Measurements from ENCODE around the gene PARL. TPM values are rescaled to one million over a fixed set of nuclear protein-coding genes. Genes with fewer than 3 reads are reported as not detected.

The PARL gene
- total RNA-seq, 1 experiment from 2014 or later: 69.7 TPM

DNA sequence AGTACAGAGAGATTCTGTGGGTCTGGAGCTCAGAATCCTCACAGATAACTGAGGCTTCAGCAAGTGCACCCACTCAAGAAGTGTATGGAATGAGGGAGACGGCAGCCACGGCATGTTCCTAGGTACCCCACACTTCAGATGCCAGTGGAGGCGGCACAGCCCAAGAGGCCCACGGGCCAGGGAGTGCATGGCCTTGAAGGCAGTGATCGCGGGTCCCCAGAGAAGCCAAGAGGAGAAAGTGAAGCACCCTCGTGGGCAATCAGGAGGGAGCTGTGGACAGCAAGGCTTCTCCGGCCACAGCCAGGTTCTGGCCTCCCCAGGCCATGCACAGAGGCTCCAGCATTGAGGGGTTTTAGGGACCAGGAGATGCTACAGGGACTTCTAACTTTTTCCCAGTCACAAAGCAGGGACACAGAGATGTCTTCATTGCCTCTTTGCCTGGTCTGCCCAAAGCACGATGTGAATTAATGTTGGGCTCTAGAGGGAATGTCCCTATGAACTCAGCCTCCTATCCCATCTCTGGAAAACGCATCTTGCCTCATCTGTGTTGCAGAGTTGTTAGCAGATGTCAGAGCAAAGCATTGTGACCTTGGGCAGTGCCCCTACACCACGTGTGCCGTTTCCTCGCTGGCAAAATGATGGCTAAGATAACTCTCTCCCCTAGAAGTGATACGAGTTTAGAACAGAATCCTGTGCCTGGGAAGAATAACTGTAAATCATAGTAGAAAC lies 56.7 kb downstream of the PARL start:
- H2AFZ ChIP-seq (ENCODE audit: low read depth, low read length, poor library complexity, severe bottlenecking): no peak overlapping the region
- H3K4me2 ChIP-seq (ENCODE audit: low read length): no peak overlapping the region
- RAD21 ChIA-PET (ENCODE audit: low non-redundant PET in 1 of 2, low total read pairs in 2 of 2, uncharacterized antibody in 2 of 2, unreplicated experiment in 2 of 2): no interaction called here
- H3K27me3 ChIP-seq (ENCODE audit: insufficient read depth, low read length): no peaks in the 10 kb centered on the region
- H3K9me3 ChIP-seq (ENCODE audit: control insufficient read depth in 1 of 2, insufficient read depth in 1 of 2, low read depth in 1 of 2, low read length in 2 of 2): no peaks in the 10 kb centered on the region
- no peak for ATAC-seq
- H3K79me2 ChIP-seq (ENCODE audit: insufficient read depth, low read length): peaks cover 4% of the 10 kb centered on the region; the same call in 1 of the 2 replicates
- no peak overlapping the region for H3K27ac ChIP-seq (ENCODE audit: low read depth, low read length)
- H4K20me1 ChIP-seq (ENCODE audit: insufficient read depth): no peaks in the 10 kb centered on the region
- no peak for TF ChIP-seq RAD21 (IDR thresholded peaks at IDR 0.05; ENCODE audit: low read depth)
- no peak for TF ChIP-seq ZFX (IDR thresholded peaks at IDR 0.05)
- TF ChIP-seq POLR2A (IDR thresholded peaks at IDR 0.05; ENCODE audit: borderline replicate concordance, extremely low read depth, insufficient read depth, insufficient read length): no peak
- peaks cover 6 to 12% of the 10 kb centered on the region in 2 experiments; a peak in 2 of 4 replicates for H3K36me3 ChIP-seq (ENCODE audit: control insufficient read depth in 1 of 2, insufficient read depth in 2 of 2, low read length in 2 of 2)
- no TSS peak for BruUV-seq (replicated peaks)
- CTCF ChIA-PET: no interaction called here
- intact Hi-C loops (cut with micrococcal nuclease): no loop called here
- peaks cover 7 to 15% of the 10 kb centered on the region in 2 experiments; a peak in 3 of 4 replicates for H3K4me1 ChIP-seq (ENCODE audit: control insufficient read depth in 1 of 2, insufficient read depth in 2 of 2, low read length in 2 of 2)
- no peak overlapping the region for H3K9ac ChIP-seq (ENCODE audit: low read length)
- POLR2A ChIA-PET: no interaction called here
- H3K9me2 ChIP-seq (ENCODE audit: insufficient read depth): no peaks in the 10 kb centered on the region
- H3K4me3 ChIP-seq (replicated peaks in 1 of 2; ENCODE audit: low read depth in 1 of 2, low read length in 2 of 2): no peak overlapping the region
- DNase-seq (ENCODE audit: low read depth, low spot score): no peak

DNA sequence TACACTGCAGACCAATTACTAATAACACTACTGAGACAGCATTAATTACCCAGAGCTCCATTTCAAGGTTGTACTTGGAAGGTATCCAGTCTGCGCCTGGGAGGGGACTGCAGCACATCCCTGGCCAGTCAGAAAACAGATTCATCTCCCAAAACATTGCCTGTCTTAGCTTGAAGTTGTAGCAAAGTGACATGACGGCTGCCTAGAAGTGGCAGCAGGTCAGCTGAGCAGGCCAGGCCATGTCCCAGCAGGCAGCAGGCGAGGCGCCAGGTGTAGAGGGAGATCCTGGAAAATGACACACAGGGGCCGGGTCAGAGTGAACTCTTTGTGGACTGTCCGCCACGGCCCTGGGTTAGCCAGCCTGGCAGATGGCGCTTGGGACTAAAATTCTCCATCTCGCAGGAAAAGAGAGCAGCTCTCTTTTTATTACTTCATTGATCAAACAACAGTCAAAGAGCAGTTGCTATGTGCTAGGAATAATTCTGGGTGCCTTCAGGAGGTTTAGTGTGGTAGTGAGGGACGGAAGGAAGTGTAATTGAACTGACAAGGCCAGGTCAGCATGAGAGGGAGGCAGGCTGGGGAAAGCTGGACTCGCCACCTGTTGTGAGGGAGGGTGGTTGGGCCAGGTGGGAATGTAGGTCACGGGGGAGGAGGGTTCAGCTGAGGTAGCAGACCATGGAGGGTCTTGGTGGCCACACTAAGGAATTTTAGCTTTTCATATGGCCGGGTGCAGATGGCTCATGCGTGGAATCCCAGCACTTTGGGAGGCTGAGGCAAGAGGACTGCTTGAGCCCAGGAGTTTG lies 58.0 kb downstream of the PARL start:
- no peak overlapping the region for H2AFZ ChIP-seq (ENCODE audit: low read depth, low read length, poor library complexity, severe bottlenecking)
- no peaks in the 10 kb centered on the region for H3K27me3 ChIP-seq (ENCODE audit: insufficient read depth, low read length)
- RAD21 ChIA-PET (ENCODE audit: low non-redundant PET in 1 of 2, low total read pairs in 2 of 2, uncharacterized antibody in 2 of 2, unreplicated experiment in 2 of 2): no interaction called here
- no peaks in the 10 kb centered on the region for H3K9me3 ChIP-seq (ENCODE audit: control insufficient read depth in 1 of 2, insufficient read depth in 1 of 2, low read depth in 1 of 2, low read length in 2 of 2)
- H3K27ac ChIP-seq (ENCODE audit: low read depth, low read length): peak overlapping the region; percentile 76; the same call in 1 of the 2 replicates
- peaks cover 7 to 15% of the 10 kb centered on the region in 2 experiments; a peak in 3 of 4 replicates for H3K4me1 ChIP-seq (ENCODE audit: control insufficient read depth in 1 of 2, insufficient read depth in 2 of 2, low read length in 2 of 2)
- no peak overlapping the region for H3K4me3 ChIP-seq (replicated peaks in 1 of 2; ENCODE audit: low read depth in 1 of 2, low read length in 2 of 2)
- no peaks in the 10 kb centered on the region for H4K20me1 ChIP-seq (ENCODE audit: insufficient read depth)
- DNase-seq (ENCODE audit: low read depth, low spot score): no peak
- H3K79me2 ChIP-seq (ENCODE audit: insufficient read depth, low read length): peaks cover 4% of the 10 kb centered on the region; the same call in 1 of the 2 replicates
- TF ChIP-seq EZH2phosphoT487 (IDR thresholded peaks at IDR 0.05; ENCODE audit: borderline replicate concordance) (no peak), FOSL1 (IDR thresholded peaks at IDR 0.05; ENCODE audit: low read depth) (no peak), POLR2A (IDR thresholded peaks at IDR 0.05; ENCODE audit: borderline replicate concordance, extremely low read depth, insufficient read depth, insufficient read length) (no peak), SIN3A (IDR thresholded peaks at IDR 0.05; ENCODE audit: low read depth) (no peak), CBX3 (IDR thresholded peaks at IDR 0.05; ENCODE audit: low read depth) (no peak)
- TF ChIP-seq, protein P1, sequence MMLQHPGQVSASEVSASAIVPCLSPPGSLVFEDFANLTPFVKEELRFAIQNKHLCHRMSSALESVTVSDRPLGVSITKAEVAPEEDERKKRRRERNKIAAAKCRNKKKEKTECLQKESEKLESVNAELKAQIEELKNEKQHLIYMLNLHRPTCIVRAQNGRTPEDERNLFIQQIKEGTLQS (IDR thresholded peaks at IDR 0.05): no peak
- CTCF ChIA-PET: interaction anchor here (1.3 to 1.9 kb wide), 2 partner anchors 58 to 69 kb away, joined by 3 to 9 read pairs; partner anchors contain the start of gene PARL
- H3K4me2 ChIP-seq (ENCODE audit: low read length): no peak overlapping the region
- H3K36me3 ChIP-seq (ENCODE audit: control insufficient read depth in 1 of 2, insufficient read depth in 2 of 2, low read length in 2 of 2): peaks cover 0 to 4% of the 10 kb centered on the region in 2 experiments; a peak in 1 of 4 replicates
- no peak for ATAC-seq
- TSS peak; percentile 3 for BruUV-seq (replicated peaks)
- no peaks in the 10 kb centered on the region for H3K9me2 ChIP-seq (ENCODE audit: insufficient read depth)
- no peak overlapping the region for H3K9ac ChIP-seq (ENCODE audit: low read length)
- POLR2A ChIA-PET: no interaction called here
- intact Hi-C loops (cut with micrococcal nuclease): no loop called here

All from HCT116 (cell line).